ENCODE measurements around the gene OR5C1.

- TF ChIP-seq CTCF (IDR thresholded peaks at IDR 0.05) (no peak), POLR2AphosphoS5 (IDR thresholded peaks at IDR 0.05; ENCODE audit: low read depth, low read length) (no peak), REST (IDR thresholded peaks at IDR 0.05; ENCODE audit: insufficient read depth in 1 of 2, low read depth in 2 of 2, low read length in 1 of 2) (no peak), SIN3A (IDR thresholded peaks at IDR 0.05; ENCODE audit: borderline replicate concordance, insufficient read depth, low read depth, low read length) (no peak)
These were observed 27.6 kb downstream of the OR5C1 start for GRCh38 chr9:122816163-122816867.
